RWPE2 (cell line): ENCODE data around the gene IL23R.

Source experiments
- ATAC-seq: fragments of 200-7000 bp; cut with Tn5 transposase; 3 replicates; pipeline ENCODE4 v1.9.1; 2021; ENCODE audit warnings: low read depth
- DNase-seq: peaks from one replicate; pipeline ENCODE4 v3.0.0-alpha.2; 2020; ENCODE audit warnings: low spot score
- H3K27ac ChIP-seq: fragments of 450-650 bp; 2 replicates; pipeline ENCODE4 v1.5.1; 2017; ENCODE audit warnings: mild to moderate bottlenecking; ENCODE audit not compliant: poor library complexity, severe bottlenecking
- H3K27me3 ChIP-seq: fragments of 250-450 bp; sonication (Bioruptor Pico); 2 replicates; pipeline ENCODE4 v1.5.1; 2021; ENCODE audit warnings: mild to moderate bottlenecking, moderate library complexity; ENCODE audit not compliant: insufficient read depth, poor library complexity, severe bottlenecking
- H3K36me3 ChIP-seq: fragments of 250-450 bp; sonication (Bioruptor Pico); 2 replicates; pipeline ENCODE4 v1.5.1; 2020; ENCODE audit warnings: low read depth, mild to moderate bottlenecking, moderate library complexity
- H3K4me1 ChIP-seq: fragments of 250-450 bp; sonication (Bioruptor Pico); 2 replicates; pipeline ENCODE4 v1.5.1; 2021; ENCODE audit warnings: mild to moderate bottlenecking, moderate library complexity; ENCODE audit not compliant: insufficient read depth, poor library complexity, severe bottlenecking
- H3K4me3 ChIP-seq: fragments of 250-450 bp; sonication (Bioruptor Pico); 2 replicates; pipeline ENCODE4 v1.5.1; 2021; ENCODE audit warnings: mild to moderate bottlenecking, moderate library complexity; ENCODE audit not compliant: severe bottlenecking
- H3K9me3 ChIP-seq: fragments of 250-450 bp; sonication (Bioruptor Pico); 2 replicates; pipeline ENCODE4 v1.5.1; 2021; ENCODE audit warnings: mild to moderate bottlenecking, moderate library complexity; ENCODE audit not compliant: severe bottlenecking
- CTCF ChIP-seq: fragments of 450-650 bp; IDR thresholded peaks from one replicate; pipeline ENCODE4 v1.5.1; 2017; ENCODE audit warnings: mild to moderate bottlenecking, moderate library complexity; ENCODE audit not compliant: poor library complexity, severe bottlenecking

The IL23R gene

GRCh38 chr1:67270541-67270940 is 104.3 kb downstream of the IL23R start:
- H3K36me3 ChIP-seq: no peaks in the 10 kb centered on the region
- no peak for TF ChIP-seq CTCF
- no peak for ATAC-seq
- no peaks in the 10 kb centered on the region for H3K9me3 ChIP-seq
- H3K27ac ChIP-seq: no peak overlapping the region
- DNase-seq: no peak
- H3K4me1 ChIP-seq: no peaks in the 10 kb centered on the region
- H3K27me3 ChIP-seq: no peaks in the 10 kb centered on the region
- no peak overlapping the region for H3K4me3 ChIP-seq

- ATAC-seq (no peak), DNase-seq (no peak)
- no peaks in the 10 kb centered on the region for H3K27me3 ChIP-seq
- H3K27ac ChIP-seq: no peak overlapping the region
- no peaks in the 10 kb centered on the region for H3K9me3 ChIP-seq
- H3K4me3 ChIP-seq: no peak overlapping the region
- no peak for TF ChIP-seq CTCF
- no peaks in the 10 kb centered on the region for H3K36me3 ChIP-seq
- no peaks in the 10 kb centered on the region for H3K4me1 ChIP-seq
Measured at GRCh38 chr1:67273591-67273990, 107.3 kb downstream of the IL23R start.

GRCh38 chr1:67274623-67275325 is 108.5 kb downstream of the IL23R start:
- Histone ChIP-seq H3K4me1 (no peaks in the 10 kb centered on the region), H3K9me3 (no peaks in the 10 kb centered on the region), H3K27ac (no peak overlapping the region), H3K36me3 (no peaks in the 10 kb centered on the region), H3K27me3 (no peaks in the 10 kb centered on the region), H3K4me3 (no peak overlapping the region)
- no peak for TF ChIP-seq CTCF
- ATAC-seq (no peak), DNase-seq (no peak)

- H3K36me3 ChIP-seq: no peaks in the 10 kb centered on the region
- ATAC-seq (no peak), DNase-seq (no peak)
- H3K27me3 ChIP-seq: no peaks in the 10 kb centered on the region
- H3K9me3 ChIP-seq: no peaks in the 10 kb centered on the region
- H3K4me3 ChIP-seq: no peak overlapping the region
- no peak overlapping the region for H3K27ac ChIP-seq
- H3K4me1 ChIP-seq: no peaks in the 10 kb centered on the region
- no peak for TF ChIP-seq CTCF
Measured at GRCh38 chr1:67280696-67281095, 114.4 kb downstream of the IL23R start.

GRCh38 chr1:67281244-67281643 is 115.0 kb downstream of the IL23R start:
- Histone ChIP-seq H3K4me3 (no peak overlapping the region), H3K27me3 (no peaks in the 10 kb centered on the region), H3K9me3 (no peaks in the 10 kb centered on the region), H3K4me1 (no peaks in the 10 kb centered on the region), H3K27ac (no peak overlapping the region), H3K36me3 (no peaks in the 10 kb centered on the region)
- no peak for DNase-seq
- ATAC-seq: no peak
- TF ChIP-seq CTCF: no peak
